Natural killer cell treated with Interleukin-12 subunit alpha and Interleukin-12 subunit beta and Interleukin-15 and Interleukin-18, amount 100 ng/mL, for 72 hours (primary cell): ENCODE measurements around the gene KLLN. TPM values are rescaled to one million over a fixed set of nuclear protein-coding genes. Genes with fewer than 3 reads are reported as not detected.

Source experiments
- ATAC-seq, 2 donors: fragments of 150-1000 bp; cut with Tn5 transposase in 1 of 2; sonication (Bioruptor Pico), chemical (Tn5 transposase) in 1 of 2; 2 replicates each; pipeline ENCODE4 v1.10.0; 2021
- DNase-seq: peaks from one replicate; pipeline ENCODE4 v3.0.0; 2022; ENCODE audit warnings: low spot score
- H3K27ac Mint-ChIP-seq, 2 donors: 1 replicate in 1 of 2; 2 replicates in 1 of 2; pipeline ENCODE4 v1.8.0; 2022; ENCODE audit warnings: mixed read lengths in 2 of 2, mild to moderate bottlenecking in 1 of 2, moderate library complexity in 1 of 2
- H3K27me3 Mint-ChIP-seq, 2 donors: 1 replicate in 1 of 2; 2 replicates in 1 of 2; pipeline ENCODE4 v1.8.0; 2022; ENCODE audit warnings: mixed read lengths in 2 of 2
- H3K36me3 Mint-ChIP-seq: one replicate; pipeline ENCODE4 v1.8.0; 2022; ENCODE audit warnings: mixed read lengths
- H3K4me1 Mint-ChIP-seq, 2 donors: 1 replicate in 1 of 2; 2 replicates in 1 of 2; pipeline ENCODE4 v1.8.0; 2022; ENCODE audit warnings: low read depth in 2 of 2, mixed read lengths in 2 of 2, mild to moderate bottlenecking in 1 of 2
- H3K4me3 Mint-ChIP-seq: one replicate; pipeline ENCODE4 v1.8.0; 2022; ENCODE audit warnings: mixed read lengths
- H3K9me3 Mint-ChIP-seq: 2 replicates; pipeline ENCODE4 v1.8.0; 2022; ENCODE audit warnings: mixed read lengths
- total RNA-seq, 2 donors: library from RNA; stranded (reverse); gene quantifications; one replicate each; pipeline ENCODE4 v1.2.3, GENCODE V29; 2022

Gene KLLN
- total RNA-seq, 2 donors from 2014 or later = 0.17 to 0.52 TPM

DNA sequence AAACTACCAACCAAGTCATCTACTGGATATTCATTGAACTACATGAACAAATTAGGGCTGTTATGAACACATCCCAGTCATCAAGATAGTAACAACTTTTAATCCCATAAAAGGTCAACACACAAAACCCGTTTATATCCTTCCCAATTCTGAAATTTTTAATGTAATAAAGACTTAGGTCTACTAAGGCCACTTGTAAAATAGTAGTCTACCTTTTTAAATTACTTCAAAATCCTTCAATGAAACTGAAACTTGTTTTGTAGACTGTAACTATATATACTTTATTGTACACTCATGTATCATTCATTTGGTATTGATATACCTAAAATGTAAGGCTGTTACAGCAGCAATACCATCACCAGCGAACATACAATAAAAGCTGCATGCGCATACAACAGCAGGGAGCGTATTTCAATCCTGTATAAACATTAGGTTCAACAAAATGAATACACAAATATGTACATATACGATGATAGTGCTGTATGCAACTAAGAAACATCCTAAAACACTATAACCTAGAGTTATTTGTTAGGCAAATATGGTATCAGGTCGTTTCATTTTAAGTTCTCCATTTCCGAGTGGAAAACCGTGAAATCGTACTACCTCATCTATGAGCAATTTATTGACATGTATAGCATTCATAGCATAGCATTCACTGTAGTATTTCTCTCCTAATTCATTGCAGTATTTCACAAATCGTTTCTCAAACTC is 46.3 kb downstream of the KLLN start:
- Mint-ChIP-seq H3K4me1 (peaks cover 26 to 39% of the 10 kb centered on the region in 2 donors), H3K27me3 (no peaks in the 10 kb centered on the region)
- no peak for DNase-seq

DNA sequence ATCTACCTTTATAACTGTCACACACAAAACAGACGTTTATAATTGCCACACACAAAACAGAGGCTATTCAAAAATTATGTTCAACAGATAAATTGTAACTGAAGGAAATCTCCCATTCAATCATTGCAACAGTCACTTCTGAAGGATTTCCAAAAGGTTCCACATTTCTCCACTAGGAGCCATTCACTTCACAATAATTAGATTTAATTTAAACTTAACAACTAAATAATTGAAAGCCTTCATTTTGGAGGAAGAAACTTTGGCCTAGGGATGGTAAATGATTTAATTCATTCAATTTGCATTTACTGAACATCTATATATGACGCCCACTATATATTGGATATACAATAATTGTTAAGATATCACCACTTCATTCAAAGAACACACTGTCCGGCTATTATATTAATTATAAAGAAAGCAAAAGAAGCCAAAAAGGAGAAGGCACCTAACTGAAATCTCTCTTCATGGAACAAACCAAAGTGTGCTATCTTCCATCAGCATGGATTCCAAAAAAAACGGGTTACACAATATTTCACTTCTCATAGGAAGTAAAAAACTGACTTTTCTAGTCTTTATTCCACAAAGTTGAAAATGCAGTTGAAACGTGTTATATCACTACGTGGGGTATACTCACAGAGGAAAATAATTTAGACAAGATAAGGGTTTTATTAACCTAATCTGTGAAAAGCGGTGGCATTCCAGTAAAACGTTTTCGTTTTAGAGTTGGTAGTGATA is 47.0 kb downstream of the KLLN start:
- ATAC-seq = no peak
- H3K27me3 Mint-ChIP-seq = no peaks in the 10 kb centered on the region
- no peak for DNase-seq
- H3K27ac Mint-ChIP-seq = peak overlapping the region; percentile 93 to 99
- peak overlapping the region; percentile 96 for H3K4me3 Mint-ChIP-seq
- H3K4me1 Mint-ChIP-seq = peaks cover 31 to 46% of the 10 kb centered on the region in 2 donors
- H3K9me3 Mint-ChIP-seq = no peaks in the 10 kb centered on the region
- peaks cover 8% of the 10 kb centered on the region for H3K36me3 Mint-ChIP-seq

More for the DNA sequence above, 46.3 kb downstream of the KLLN start:
- no peak for ATAC-seq
- Mint-ChIP-seq H3K36me3 (peaks cover 1% of the 10 kb centered on the region), H3K4me3 (peak overlapping the region; percentile 96), H3K27ac (peak overlapping the region; percentile 93 to 99), H3K9me3 (no peaks in the 10 kb centered on the region)

Other genes starting within 250 kb of the KLLN start
- 1 to 10 TPM in 1 of 2 donors, under 1 TPM in 1; 0.19 to 2.6 TPM for gene PAPSS2, start 203.7 kb downstream of the KLLN start, total RNA-seq
- 10 to 100 TPM; 48.3 to 65.2 TPM for gene ATAD1, start 45.3 kb downstream of the KLLN start, total RNA-seq
- 10 to 100 TPM; 49.8 to 75.3 TPM for gene PTEN, start 92 bp upstream of the KLLN start, total RNA-seq